RPMI8226 (cell line): ENCODE measurements around the gene SHOX.
"Not testable (repeated sequence)": the region's sequence is repeated elsewhere in the genome, so short reads cannot be mapped to it uniquely, and the experiment has no call there.

ENCODE experiments used
- DNase-seq: peaks from one replicate; pipeline ENCODE4 v3.0.0-alpha.2; 2015

The SHOX gene

DNA sequence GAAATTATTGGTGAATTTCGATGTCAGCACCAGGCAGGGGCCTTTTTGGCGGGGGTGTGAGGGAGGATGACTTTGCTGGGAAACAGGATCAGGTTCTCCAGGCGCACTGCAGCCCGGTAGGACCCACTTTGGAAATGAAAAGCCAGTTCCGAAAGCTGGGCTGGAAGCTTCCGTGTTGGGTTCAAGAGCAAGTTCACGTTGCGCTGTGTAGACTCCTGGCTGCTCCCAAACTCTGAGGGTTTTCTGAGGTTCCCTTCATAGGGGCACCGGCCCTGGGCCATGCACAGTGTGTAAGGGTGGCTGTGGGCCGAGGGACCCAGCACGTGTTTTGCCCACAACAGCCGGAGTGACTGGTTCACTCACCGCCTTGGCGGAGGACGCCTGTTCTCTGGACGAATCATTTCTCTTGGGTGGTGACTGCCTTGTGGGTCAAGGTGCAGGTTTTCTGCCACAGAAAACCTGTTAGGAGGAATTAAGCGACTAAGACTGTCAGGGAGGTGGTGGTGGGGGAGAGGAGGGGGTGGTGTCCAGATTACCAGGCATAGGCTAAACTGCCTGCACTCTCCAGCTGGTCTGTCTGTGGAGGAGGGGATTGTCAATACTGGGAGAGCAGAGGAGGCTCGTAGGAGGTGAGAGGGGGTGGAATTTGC is 8.0 kb downstream of the SHOX start:
- peak; percentile 1 for DNase-seq

DNA sequence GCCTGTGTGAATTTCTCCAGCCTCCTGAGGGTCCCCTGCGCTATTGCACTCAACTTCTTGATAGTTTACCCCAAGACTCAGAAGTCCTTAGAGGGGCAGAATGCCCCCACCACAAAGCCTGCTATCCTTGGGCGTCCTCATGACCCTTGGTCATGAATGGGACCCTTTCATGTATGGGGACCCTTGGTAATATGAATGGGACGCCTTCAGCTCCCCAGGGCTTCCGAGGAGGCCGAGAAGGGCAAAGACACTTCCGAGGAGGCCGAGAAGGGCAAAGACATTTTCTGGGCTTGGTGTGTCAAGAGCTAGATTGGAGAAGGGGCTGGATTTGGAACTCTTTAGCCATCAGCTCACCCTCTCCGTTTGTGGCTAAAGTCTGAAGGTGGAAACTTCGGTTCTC is 8.6 kb downstream of the SHOX start:
- DNase-seq = no peak

DNA sequence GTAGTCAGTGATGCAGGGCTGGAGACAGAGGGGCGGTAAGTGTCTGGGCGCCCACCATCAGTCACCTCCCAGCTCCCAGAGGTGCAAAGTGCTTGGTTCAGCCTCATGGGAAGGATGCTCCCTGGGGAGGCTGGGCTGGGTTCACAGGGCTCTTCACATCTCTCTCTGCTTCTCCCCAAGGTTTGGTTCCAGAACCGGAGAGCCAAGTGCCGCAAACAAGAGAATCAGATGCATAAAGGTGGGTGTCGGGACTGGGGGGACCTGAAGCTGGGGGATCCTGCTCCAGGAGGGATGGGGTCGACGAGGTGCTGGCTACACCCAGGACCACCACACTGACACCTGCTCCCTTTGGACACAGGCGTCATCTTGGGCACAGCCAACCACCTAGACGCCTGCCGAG is 10.1 kb downstream of the SHOX start:
- DNase-seq = peak; percentile 1

DNA sequence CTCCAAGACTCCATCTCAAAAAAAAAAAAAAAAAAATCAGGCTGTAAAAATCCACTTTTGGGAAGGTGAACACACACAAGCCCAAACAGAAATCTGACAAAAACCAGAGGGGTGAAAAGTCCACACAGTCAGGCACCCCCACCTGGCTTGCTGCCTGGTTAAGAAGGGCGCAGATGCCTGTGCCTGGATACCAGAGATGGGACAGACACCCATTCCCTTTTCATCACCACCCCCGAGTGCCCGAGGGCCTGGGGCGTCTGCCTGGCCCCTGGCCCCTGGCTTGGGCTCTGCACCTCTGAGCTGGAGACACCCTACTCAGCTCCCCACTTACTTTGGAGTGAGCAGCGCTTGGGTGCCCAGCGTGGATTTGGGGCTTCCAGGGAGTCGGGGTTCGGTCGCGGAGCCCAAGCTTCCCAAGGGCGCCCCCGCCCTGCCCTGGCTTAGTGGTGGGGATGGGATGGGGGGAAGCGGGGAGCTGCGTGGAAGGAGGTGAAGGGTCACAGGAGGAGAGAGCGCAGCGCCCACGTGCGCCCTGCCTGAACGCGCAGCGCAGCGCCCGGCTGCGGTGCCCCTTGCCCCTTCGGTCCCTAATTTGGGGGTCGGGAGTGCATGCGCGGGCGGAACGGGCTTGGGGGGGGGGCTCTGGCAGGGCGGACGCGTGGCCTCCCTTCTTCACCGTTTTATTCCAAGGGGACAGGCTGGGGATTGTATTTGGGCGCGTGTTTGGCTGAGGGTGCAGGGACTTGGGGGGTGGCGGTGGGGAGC is 11.3 kb downstream of the SHOX start:
- peak; percentile 1 for DNase-seq

DNA sequence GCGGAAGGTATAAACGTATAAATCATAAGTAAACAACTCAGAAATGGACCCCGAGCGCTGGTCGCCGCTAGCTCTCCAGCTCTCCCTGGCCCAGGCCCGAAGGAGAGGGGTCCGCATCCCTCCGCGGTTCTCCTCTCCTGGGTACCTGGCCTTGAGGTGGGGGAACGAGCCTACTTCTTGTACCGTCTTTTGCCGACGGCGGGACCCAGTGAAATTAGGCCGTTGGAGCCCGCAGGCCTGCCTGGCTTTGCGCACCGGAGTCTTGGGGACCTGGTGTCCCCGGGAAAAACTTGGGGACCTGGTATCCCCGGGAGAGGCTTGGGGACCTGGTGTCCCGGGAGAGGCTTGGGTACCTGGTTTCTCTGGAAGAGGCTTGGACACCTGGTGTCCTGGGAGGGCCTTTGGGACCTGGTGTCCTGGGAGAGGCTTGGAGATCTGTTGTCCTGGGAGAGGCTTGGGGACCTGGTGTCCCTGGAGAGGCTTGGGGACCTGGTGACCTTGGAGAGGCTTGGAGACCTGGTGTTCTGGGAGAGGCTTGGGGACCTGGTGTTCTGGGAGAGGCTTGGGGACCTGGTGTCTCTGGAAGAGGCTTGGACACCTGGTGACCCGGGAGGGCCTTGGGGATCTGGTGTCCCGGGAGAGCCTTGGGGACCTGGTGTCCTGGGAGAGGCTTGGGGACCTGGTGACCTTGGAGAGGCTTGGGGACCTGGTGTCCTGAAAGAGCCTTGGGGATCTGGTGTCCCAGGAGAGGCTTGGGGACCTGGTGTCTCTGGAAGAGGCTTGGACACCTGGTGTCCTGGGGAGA is 12.0 kb downstream of the SHOX start:
- DNase-seq = no peak

DNA sequence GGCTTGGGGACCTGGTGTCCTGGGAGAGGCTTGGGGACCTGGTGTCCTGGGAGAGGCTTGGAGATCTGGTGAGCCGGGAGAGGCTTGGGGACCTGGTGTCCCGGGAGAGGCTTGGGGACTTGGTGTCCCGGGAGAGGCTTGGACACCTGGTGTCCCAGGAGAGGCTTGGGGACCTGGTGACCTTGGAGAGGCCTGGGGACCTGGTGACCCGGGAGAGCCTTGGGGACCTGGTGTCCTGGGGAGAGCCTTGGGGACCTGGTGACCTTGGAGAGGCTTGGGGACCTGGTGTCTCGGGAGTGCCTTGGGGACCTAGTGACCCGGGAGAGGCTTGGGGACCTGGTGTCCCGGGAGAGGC is 12.6 kb downstream of the SHOX start:
- DNase-seq = peak; percentile 1

DNA sequence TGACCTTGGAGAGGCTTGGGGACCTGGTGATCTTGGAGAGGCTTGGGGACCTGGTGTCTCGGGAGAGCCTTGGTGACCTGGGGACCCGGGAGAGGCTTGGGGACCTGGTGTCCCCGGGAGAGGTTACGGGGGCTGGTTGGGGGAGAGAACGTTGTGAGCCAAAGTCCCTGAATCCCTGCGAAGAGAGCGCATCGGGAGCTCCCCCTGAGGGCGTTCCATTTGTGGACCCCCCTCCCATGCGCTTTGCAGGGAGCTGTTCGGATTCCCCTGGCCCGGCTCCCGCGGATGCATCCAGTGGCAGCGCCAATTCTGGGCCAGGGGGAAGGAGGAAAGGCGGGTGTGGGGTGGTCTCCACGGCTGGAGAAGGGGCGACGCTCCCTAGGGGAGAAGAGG is 13.3 kb downstream of the SHOX start:
- DNase-seq = no peak

DNA sequence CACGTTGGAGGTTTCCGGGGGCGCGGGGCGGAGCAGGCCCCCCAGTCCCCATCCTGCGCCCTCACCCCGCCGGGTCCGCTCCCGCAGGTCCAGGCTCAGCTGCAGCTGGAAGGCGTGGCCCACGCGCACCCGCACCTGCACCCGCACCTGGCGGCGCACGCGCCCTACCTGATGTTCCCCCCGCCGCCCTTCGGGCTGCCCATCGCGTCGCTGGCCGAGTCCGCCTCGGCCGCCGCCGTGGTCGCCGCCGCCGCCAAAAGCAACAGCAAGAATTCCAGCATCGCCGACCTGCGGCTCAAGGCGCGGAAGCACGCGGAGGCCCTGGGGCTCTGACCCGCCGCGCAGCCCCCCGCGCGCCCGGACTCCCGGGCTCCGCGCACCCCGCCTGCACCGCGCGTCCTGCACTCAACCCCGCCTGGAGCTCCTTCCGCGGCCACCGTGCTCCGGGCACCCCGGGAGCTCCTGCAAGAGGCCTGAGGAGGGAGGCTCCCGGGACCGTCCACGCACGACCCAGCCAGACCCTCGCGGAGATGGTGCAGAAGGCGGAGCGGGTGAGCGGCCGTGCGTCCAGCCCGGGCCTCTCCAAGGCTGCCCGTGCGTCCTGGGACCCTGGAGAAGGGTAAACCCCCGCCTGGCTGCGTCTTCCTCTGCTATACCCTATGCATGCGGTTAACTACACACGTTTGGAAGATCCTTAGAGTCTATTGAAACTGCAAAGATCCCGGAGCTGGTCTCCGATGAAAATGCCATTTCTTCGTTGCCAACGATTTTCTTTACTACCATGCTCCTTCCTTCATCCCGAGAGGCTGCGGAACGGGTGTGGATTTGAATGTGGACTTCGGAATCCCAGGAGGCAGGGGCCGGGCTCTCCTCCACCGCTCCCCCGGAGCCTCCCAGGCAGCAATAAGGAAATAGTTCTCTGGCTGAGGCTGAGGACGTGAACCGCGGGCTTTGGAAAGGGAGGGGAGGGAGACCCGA is 14.0 kb downstream of the SHOX start:
- peak; percentile 3 for DNase-seq

DNA sequence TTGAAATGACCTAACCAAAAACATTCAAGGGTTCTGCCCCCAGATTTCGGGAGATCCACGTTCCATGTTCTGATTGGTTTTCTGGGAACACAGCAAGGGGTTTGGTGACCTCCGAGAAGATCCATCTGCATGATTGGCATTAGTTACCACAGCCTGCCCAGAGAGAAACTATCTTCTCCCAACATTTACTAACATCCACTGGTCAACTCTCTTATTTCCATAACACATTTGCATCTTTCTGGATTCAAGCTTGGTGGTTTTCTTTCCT is 15.6 kb downstream of the SHOX start:
- no peak for DNase-seq

DNA sequence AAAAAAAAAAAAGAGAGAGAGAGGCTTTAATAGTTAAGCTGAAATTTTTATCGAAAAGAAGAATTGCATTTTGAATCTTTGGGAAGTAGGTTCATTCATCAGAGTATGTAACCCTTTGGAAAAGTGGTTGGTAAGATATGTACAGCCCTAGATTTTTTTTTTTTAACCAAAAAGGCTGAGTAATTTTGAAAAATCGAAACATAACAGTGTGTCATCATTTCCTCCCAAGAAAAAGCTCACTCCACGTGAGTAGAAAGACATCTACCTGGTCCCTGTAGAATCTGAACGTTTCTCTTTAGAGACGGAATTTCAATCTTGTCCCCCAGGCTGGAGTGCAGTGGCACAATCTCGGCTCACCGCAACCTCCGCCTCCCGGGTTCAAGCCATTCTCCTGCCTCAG is 16.2 kb downstream of the SHOX start:
- peak; percentile 1 for DNase-seq

DNA sequence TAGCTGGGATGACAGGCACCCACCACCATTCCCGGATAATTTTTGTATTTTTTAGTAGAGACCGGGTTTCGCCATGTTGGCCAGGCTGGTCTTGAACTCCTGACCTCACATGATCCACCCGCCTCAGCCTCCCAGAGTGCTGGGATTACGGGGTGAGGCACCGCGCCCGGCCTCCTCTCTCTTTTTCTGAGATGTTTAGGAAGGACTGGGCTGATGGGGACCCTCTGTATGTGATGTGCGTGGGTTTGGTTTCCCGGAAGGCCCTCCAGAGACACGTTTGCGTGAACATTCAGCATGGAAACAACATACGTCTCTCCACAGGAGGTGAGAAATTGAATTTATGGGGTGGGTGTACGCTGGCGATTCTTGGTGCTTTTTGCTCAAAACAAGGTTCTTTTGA is 18.6 kb downstream of the SHOX start:
- DNase-seq = no peak

DNA sequence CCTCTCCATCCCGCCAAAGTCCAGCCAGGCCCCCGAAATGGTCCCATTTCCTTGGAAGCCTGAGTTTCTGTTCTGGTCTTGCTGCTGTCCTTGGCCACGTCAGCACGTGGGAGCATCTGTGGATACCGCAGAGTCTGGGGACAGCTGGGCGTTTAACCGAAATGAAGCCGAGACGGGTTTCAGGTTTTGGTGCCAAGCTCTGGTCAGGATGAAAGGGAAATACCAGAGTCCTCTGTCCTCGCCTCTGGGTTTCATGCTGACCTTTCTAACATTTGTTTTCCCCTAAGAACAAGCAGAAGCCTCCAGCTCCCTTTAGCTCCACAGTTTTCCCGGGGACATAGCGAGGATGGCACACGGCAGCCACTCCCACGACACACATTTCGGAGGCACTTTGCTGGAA is 19.7 kb downstream of the SHOX start:
- DNase-seq = peak; percentile 56

DNA sequence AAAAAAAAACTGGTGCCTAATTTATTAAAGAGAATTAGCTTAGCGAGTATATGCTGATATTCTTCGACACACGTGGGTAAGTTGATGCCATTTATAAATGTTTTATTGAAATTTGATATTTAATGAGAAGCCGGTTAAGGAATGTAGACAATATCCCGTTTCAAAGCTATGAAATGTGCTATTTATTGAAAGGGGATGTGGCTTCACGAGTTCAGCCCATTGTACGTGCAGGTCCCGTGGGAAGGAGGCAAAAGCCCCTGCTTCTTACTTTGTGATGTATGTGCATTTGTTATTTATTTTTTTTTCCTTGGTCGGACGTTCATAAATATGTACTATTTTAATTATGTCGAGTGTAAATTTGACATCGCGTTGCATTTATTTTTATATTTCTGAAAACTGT is 20.2 kb downstream of the SHOX start:
- DNase-seq = peak; percentile 2

DNA sequence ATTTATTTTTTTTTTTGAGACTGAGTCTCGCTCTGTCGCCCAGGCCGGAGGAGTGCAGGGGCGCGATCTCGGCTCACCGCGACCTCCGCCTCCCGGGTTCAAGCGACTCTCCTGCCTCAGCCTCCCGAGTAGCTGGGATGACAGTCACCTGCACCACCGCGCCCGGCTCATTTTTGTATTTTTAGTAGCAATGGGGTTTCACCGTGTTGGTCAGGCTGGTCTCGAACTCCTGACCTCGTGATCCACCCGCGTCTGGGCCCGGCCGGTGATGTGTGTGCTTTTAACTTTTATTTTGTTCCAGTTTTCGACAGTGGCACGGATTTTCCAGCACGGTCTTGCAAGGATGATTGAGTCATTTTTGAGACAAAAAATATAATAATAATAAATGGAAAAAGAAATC is 21.3 kb downstream of the SHOX start:
- not testable (repeated sequence) for DNase-seq

DNA sequence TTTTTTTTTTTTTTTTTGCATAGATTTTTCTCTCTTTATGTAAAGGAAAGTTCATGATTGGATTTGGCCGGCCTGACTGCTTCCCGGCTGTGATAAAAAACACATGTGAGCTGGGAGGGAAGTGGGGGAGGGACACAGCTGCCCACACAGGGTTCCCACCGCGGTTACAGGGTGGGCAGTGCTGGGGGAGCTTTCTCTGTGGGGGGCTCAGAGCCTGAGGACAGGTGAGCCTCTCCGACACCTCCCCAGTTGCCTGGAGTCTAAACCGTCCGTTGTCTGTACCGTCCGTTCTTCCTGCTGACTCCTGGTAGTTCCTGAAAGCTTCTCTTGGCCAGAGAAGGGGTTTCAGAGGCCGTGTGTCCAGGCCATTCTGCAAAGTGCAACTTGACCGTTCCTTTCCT is 21.8 kb downstream of the SHOX start:
- peak; percentile 1 for DNase-seq

DNA sequence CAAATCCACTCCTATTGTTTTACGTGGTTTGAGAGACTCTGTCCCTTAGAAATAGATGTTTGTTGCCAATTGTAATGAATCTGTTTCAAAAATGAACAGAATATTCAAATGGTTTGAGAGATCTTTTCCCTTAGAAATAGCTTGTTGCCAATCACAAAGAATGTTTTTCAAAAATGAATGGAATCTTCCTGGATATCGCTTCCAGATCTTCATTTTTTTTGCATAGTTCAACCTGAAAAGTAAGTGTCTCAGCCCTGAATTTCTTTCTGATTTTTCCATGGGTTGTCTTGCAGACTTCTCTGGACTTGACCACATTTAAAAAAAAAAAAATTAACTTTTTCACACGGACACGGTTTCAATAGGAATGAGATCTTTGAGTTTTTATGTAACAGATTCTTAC is 22.7 kb downstream of the SHOX start:
- no peak for DNase-seq

DNA sequence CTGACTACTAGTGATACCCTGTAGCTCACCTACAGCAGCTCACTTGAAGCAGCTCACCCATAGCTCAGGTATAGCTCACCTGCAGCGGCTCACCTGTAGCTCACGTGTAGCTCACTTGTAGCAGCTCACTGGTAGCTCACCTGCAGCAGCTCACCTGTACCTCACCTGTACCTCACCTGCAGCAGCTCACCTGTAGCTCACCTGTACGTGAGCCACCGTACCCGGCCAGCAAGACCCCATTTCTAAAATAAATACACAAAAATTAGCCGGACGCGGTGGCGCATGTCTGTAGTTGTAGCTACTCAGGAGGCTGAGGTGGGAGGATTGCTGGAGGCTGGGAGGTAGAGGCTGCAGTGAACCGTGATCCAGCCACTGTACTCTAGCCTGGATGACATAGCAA is 30.6 kb downstream of the SHOX start:
- DNase-seq = no peak

DNA sequence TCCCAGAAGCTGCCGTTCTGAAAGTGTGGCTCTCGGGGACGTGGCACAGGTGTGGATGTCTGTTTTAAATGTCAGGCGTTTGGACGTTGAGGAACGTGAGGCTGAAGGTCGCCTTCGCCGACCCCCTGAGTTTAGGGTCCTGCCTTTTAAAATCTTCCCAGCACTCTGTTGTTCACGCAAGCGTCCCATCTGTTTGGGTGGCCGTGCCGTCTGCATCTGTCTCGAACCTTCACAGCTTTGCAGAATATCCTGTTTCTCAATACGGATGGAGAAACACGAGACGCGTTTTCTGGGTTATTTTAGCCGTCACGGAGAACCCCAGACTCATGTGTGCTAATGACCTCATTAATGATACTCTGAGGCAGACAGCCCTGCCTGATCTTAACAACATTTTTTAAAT is 31.5 kb downstream of the SHOX start:
- DNase-seq = no peak

DNA sequence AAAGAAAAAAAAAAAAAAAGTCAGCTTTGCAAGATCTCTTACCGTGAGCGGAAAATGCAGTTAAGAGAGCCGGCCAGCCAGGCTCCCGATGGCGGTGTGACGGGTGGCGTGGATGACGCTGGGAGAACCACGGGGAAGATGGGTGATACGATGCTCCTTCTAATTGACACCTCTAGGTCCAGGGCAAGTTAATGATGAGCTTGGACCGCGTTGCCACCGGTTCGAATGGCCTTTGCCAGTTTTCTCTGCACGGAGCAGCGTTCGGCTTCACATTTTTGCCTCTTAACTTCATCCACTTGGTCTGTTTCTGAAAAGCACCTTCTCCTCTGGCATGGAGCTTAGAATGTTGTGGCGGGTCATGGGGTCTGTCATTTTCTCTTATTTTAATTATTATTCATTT is 33.2 kb downstream of the SHOX start:
- DNase-seq = no peak

DNA sequence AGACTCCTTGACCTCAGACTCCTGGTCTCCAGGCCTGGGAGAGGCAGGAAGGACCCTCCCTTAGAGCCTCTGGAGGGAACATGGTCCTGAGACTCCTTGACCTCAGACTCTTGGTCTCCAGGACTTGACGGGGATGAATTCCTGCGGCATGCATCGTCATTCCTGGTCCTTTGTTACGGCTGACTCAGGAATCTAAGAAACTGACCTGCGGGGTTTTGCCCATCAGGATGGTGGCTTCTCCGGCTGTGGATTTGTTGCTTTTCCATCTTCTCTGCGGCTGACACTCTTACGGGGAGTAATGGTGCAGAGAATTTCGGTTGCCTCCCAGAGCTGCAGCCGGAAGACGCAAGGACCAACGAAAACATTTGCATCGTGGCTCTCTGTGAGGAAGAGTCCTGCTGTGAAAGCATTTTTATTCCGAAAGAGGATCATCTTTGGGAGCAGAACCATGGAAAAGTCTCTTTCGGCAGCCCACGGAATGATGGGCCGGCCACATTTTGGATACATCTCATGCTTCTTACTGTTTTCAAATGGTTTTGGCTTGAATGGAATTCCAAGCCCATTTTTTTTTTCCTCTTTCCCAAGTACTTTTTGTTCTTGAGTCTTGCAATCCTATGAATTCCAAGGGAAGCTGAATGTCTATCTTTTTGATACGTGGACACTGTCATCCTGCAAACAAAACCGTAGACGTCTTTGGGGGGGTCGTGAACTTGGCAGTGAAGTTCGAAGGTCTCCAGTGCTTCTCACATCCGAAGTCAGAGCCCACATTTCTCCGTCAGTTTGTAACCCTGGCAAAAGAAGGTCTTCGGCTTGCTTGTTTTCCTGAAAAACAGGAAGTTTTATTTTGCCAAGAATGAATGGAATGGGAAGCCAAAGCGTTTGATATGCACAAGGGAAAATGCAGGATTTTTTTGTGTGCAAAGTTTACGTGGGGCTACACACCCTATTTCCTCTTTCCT is 36.5 kb downstream of the SHOX start:
- DNase-seq = no peak

DNA sequence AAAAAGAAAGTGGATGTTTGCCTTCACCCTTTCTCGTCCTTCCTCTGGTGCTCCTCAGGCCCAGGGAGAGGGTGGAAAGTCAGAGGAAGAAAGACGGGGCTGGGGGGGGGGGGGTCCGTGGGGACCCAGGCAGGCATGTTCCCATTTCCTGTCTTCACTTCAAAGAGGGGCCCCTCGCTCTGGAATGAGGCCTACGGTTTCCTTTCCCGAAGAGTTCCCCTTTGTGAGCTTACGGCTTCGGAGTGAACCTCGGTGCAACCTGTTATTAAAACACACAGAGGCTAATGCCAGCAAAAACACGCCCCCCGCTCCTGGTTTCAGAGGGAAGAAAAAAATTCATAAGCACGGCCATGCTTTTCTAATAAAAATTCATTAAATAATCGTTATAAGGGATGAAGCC is 40.1 kb downstream of the SHOX start:
- no peak for DNase-seq

DNA sequence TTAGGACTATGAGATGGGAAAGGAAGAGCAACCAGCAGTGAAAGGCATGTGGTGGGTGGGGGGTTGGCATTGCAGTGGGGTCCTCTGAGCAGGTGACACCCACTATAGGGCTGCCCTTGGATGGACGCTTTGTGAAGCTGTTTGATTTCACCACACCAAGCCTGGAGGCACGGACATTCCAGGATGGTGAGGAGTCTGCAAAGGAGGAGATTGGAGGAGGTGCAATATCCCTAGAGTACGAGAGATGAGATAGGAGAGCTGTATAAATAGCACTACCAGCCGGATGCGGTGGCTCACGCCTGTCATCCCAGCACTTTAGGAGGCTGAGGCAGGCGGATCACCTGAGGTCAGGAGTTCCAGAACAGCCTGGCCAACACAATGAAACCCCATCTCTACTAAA is 42.3 kb downstream of the SHOX start:
- no peak for DNase-seq
